H1 (cell line): ENCODE measurements around the gene PSME1.

Source experiments
- CTCF ChIP-seq, 3 experiments: IDR thresholded peaks; 1 replicate in 2 of 3; 2 replicates in 1 of 3; pipeline versions ENCODE4 v1.5.1 to v1.6.1; 2011; ENCODE audit warnings: low read length in 3 of 3, mild to moderate bottlenecking in 3 of 3, inconsistent platforms in 2 of 3, low read depth in 1 of 3, moderate library complexity in 1 of 3; ENCODE audit not compliant: insufficient read depth in 1 of 3; ENCODE audit errors: control extremely low read depth in 1 of 3
- MAX ChIP-seq: IDR thresholded peaks from 2 replicates; pipeline ENCODE4 v1.6.1; 2012; ENCODE audit warnings: inconsistent platforms
- POLR2AphosphoS5 ChIP-seq: IDR thresholded peaks from 2 replicates; pipeline ENCODE4 v1.6.1; 2011; ENCODE audit warnings: low read depth, low read length
- SP2 ChIP-seq: IDR thresholded peaks from 2 replicates; pipeline ENCODE4 v1.6.1; 2012; ENCODE audit warnings: mild to moderate bottlenecking, low read length, inconsistent platforms

- TF ChIP-seq POLR2AphosphoS5 (no peak), CTCF (IDR thresholded peaks at IDR 0.05; ENCODE audit: control extremely low read depth in 1 of 3, insufficient read depth in 1 of 3, low read depth in 1 of 3, low read length in 3 of 3) (no peak), SP2 (no peak), MAX (no peak)
These were observed 29.8 kb downstream of the PSME1 start for GRCh38 chr14:24165785-24166184.
